Pancreas (tissue), 10 donors: Measurements from ENCODE around the gene PRELID3B. TPM values are rescaled to one million over a fixed set of nuclear protein-coding genes. Genes with fewer than 3 reads are reported as not detected.
A peak's percentile ranks its signal among the peaks of the same experiment; 100 is the strongest.

Source experiments
- ATAC-seq, 4 donors: fragments of 200-7000 bp; cut with Tn5 transposase; one replicate each; pipeline versions ENCODE4 v1.8.0 to v1.9.1; 2020; ENCODE audit warnings: mild to moderate bottlenecking in 4 of 4, moderate library complexity in 4 of 4
- DNase-seq, 6 donors: peaks; one replicate each; pipeline ENCODE4 v3.0.0-alpha.2; 2020
- FAIRE-seq: peaks from 2 replicates; lab custom pipeline; 2012; peaks lifted over from hg19 to GRCh38; lab: Jason Lieb, UNC
- H3K27ac ChIP-seq, 4 donors: fragments of 200-600 bp; sonication (generic); 1 replicate in 3 of 4; 2 replicates in 1 of 4; pipeline versions ENCODE4 v1.5.0 to v1.8.0; 2020
- H3K27me3 ChIP-seq, 4 donors: fragments of 200-600 bp; one replicate each; pipeline ENCODE4 v1.8.0; 2021
- H3K36me3 ChIP-seq, 3 donors: fragments of 200-600 bp; sonication (generic) in 1 of 3; one replicate each; pipeline versions ENCODE4 v1.5.0 to v1.8.0; 2020 to 2021
- H3K4me1 ChIP-seq, 3 donors: fragments of 200-600 bp; one replicate each; pipeline ENCODE4 v1.8.0; 2021
- H3K4me3 ChIP-seq, 4 donors: fragments of 200-600 bp; sonication (generic) in 2 of 4; one replicate each; pipeline versions ENCODE4 v1.5.0 to v1.8.0; 2020 to 2021
- H3K9me3 ChIP-seq, 4 donors: fragments of 200-600 bp; one replicate each; pipeline ENCODE4 v1.8.0; 2021
- WGBS, 2 donors: extraction: QIAGEN DNeasy Blood & Tissue Kit; methylation state at CpG; one replicate each; pipeline ENCODE4 v1.1.7; 2013; 5-methylcytosine and 5-hydroxymethylcytosine counted together
- intact Hi-C, 3 donors: fragments of 100-400 bp; cut with DNase I; formaldehyde crosslinking; loops; one replicate each; pipeline versions ENCODE4 v1.11.1 to v1.14.2; 2022
- polyA plus RNA-seq, 2 donors: library from polyadenylated mRNA; stranded (reverse); fragments of 200-250 nt; gene quantifications; one replicate each; pipeline ENCODE4 v1.2.3, GENCODE V29; 2013
- total RNA-seq, 6 donors: library from RNA; stranded (reverse); fragmentation: NEBNext Ultra II Directional in 4 of 6; extraction: Animal tissue kit (Norgen Biotek cat#: 25700) in 4 of 6; gene quantifications; one replicate each; pipeline versions ENCODE4 v1.2.1 to v1.2.4, GENCODE V29; 2021 to 2023
- TF ChIP-seq, protein P1 (sequence below), 4 donors: fragments of 200-600 bp; sonication (generic) in 3 of 4; IDR thresholded peaks; one replicate each; pipeline versions ENCODE4 v1.5.0 to v1.8.0; 2021; ENCODE audit warnings: antibody characterized with exemption in 4 of 4
- donor health status: healthy with polysubstance abuse.
- donor health status: DM: no; HTN: no; CAD: no; lungs with moderate emphysema.
- donor health status: DM: no; HTN: no; CAD: no.
- donor health status: control.
- donor health status: control.
- donor health status: Bipolar disorder and iron deficiency.
- donor health status: DM: yes; HTN: yes; CAD: no.
- donor health status: DM: no; HTN: no; CAD: no.
- donor health status: DM: no; HTN: no; CAD: no.
- donor health status: DM: yes; HTN: yes; CAD: no.

PRELID3B gene
- total and polyA plus RNA-seq, 8 donors, result 8.4 to 24.9 (median 18.9) TPM

DNA sequence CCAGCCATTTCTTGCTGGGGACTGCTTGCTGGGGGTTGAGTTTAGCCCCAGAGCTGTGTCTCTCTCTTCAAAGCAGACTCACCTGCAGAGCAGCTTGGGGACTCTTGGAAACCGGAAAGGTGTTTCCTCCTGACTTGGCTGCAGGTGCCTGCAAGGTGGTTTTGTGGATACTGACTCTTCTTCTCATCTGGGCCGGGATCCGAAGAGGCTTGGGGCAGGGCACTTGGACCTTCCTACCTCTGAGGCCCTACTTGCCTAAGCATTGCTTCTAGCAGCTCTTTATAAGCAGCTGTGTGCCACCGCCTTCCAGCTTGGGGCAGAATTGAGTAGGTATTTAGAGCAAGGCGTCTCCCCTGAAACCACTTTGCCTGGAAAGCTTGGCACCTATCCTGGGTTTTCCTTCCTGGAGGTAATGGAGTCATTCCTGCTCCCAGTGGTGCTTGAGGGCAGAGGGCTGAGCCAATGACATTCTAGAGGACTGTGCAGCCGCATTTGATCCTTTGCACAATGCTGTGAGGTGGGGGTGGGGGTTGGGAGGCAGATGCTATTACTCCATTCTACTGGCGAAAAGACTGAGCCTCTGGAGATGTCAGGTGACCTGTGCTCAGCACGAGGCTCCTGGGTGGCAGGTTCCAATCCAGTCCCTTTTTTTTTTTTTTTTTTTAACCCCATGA is 32.1 kb downstream of the PRELID3B start:
- DNase-seq (peak in 2 of 6 donors; percentile 6 to 8), FAIRE-seq (no peak), ATAC-seq (no peak)
- Histone ChIP-seq H3K9me3 (no peaks in the 10 kb centered on the region), H3K27ac (peak overlapping the region in 1 of 4 donors; percentile 27), H3K27me3 (no peaks in the 10 kb centered on the region), H3K36me3 (no peaks in the 10 kb centered on the region), H3K4me1 (peaks cover 5 to 8% (median 8%) of the 10 kb centered on the region in 3 donors), H3K4me3 (no peak overlapping the region)
- intact Hi-C loops, result no loop called here
- 73 to 76% methylated on average over 8 of the region's 8 CpGs for WGBS, 2 donors
- TF ChIP-seq, protein P1, sequence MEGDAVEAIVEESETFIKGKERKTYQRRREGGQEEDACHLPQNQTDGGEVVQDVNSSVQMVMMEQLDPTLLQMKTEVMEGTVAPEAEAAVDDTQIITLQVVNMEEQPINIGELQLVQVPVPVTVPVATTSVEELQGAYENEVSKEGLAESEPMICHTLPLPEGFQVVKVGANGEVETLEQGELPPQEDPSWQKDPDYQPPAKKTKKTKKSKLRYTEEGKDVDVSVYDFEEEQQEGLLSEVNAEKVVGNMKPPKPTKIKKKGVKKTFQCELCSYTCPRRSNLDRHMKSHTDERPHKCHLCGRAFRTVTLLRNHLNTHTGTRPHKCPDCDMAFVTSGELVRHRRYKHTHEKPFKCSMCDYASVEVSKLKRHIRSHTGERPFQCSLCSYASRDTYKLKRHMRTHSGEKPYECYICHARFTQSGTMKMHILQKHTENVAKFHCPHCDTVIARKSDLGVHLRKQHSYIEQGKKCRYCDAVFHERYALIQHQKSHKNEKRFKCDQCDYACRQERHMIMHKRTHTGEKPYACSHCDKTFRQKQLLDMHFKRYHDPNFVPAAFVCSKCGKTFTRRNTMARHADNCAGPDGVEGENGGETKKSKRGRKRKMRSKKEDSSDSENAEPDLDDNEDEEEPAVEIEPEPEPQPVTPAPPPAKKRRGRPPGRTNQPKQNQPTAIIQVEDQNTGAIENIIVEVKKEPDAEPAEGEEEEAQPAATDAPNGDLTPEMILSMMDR (IDR thresholded peaks at IDR 0.05), result no peak

DNA sequence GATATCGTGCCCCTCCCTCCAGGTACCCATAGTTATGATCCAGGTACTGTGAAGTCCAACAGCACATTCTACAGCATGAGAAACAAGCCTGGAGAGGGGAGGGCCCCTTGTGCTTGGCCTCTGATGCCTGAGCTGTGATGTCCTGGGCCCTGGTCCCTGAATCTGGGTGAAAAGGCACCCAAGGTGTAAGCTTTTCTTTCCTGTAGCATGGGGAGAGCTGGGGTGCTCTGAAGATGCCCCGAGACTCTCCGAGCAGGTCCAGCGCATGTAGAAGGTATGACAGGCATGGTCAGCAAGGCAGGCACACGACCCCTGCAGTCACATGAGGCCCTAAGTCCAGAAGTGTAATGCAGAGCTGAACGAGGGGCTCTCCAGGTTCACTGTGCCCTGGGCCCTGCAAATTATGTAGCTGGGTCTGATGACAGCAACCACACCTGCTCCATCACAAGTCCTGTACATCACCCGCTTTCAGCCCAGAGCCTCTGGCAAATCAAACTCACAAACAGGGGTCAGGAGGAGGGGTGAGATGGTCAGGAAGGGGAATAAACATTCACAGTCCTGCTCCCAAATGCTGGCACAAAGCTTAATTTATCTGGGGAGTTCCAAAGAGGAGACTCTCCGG is 33.8 kb downstream of the PRELID3B start:
- TF ChIP-seq, protein P1 (IDR thresholded peaks at IDR 0.05), result no peak
- peak in 3 of 6 donors; percentile 4 to 26 (median 4) for DNase-seq
- FAIRE-seq, result no peak
- WGBS, 2 donors, result 84 to 90% methylated on average over 8 of the region's 8 CpGs
- no peak for ATAC-seq
- intact Hi-C loops, result no loop called here
- Histone ChIP-seq H3K4me1 (peaks cover 5 to 12% (median 11%) of the 10 kb centered on the region in 3 donors), H3K4me3 (no peak overlapping the region), H3K36me3 (no peaks in the 10 kb centered on the region), H3K27me3 (no peaks in the 10 kb centered on the region), H3K9me3 (no peaks in the 10 kb centered on the region), H3K27ac (no peak overlapping the region)

DNA sequence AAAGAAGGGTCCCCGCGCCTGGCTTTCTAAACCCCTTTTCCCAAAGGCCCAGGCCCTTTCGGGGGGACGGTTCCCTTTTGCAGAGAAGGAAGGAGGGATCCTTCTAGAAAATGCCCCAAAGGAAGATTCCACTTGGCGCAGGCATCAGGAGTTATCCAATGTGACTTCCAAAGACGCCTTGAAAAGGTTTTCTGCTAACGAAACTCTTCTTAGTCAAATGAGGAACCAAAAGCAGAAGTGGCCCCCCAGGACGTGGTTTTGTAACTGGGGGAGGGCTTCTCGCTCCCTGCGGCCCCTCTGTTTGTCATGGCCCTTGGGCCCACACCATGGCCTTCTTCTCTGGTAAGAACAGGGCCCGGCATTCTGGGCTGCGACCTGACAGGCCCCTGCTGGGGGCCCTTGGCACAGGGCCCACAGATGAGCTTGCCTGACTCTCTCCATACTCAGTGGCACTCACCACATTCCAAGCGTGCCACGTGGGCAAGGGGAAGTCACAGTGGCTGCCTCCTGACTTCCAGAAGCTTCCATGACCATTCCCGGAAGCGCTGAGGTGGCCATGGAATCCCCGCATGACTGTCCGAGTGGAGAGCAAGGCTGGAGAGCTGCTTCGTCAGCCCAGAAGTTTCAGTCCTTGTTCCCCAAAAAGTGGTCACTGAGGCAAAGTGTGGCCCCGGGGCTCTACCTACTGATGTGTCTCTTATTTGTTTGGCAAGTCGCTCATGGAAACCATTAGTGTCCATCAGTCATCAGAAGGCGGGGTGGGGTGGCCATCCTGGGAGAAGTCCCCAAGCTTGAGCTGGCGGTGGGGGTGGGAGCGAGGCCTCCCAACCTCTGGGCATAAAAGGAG is 34.7 kb downstream of the PRELID3B start:
- H3K27me3 ChIP-seq, result no peaks in the 10 kb centered on the region
- ATAC-seq (peak in 2 of 4 donors; percentile 5), FAIRE-seq (no peak), DNase-seq (peak in 3 of 6 donors; percentile 33 to 62 (median 56))
- no peaks in the 10 kb centered on the region for H3K36me3 ChIP-seq
- intact Hi-C loops, result no loop called here
- H3K4me3 ChIP-seq, result peak overlapping the region in 3 of 4 donors; percentile 77 to 92 (median 84)
- TF ChIP-seq, protein P1 (IDR thresholded peaks at IDR 0.05), result no peak
- WGBS, 2 donors, result 89 to 91% methylated on average over 24 of the region's 24 CpGs
- H3K4me1 ChIP-seq, result peaks cover 5 to 12% (median 11%) of the 10 kb centered on the region in 3 donors
- H3K9me3 ChIP-seq, result no peaks in the 10 kb centered on the region
- peak overlapping the region in 3 of 4 donors; percentile 31 to 84 (median 74) for H3K27ac ChIP-seq

DNA sequence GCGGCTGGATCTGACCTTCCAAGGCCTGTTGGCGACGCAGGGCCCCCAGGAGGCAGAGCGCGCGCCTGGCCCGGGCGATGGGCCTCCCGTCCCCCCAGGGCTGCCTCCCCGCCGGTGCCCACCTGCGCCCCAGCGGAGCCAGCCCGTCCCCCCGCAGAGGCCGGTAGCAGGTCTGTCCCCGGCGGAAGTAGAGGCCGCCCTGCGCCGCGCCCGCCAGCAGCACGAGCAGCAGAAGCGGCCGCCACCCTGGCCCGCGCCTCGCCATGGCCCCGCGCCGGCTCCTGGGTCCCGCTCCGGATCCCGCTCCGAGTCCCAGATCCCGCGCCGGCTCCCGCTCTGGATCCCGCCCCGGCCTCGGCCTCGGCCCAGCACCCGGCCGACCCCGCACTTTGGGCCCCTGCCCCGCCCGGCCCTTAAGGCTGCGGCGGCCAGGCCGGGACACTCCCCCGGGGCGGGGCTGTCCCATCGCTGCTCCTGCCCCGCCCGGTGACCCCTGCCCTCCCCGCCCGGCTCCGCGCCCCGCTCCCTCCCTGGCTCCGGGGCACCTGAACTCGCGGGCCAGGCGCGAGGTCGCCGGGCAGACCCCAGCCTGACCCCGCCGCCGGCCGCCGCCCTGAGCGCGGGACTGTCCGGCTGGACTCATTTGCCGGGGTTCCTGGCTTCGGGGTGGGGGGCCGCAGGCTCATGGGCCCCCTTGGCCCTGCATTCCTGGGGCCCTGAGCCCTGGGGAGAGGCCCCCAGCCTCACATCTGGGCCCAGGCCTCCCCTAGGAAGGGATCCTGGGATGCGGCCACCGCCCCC is 35.5 kb downstream of the PRELID3B start, which contains the start of gene CTSZ:
Gene CTSZ (minus strand): TSS at position 391 of the 801 bp plus-strand sequence. CDS start 126 bp downstream, at position 265.
- ATAC-seq (peak; percentile 73 to 89 (median 84)), DNase-seq (peak; percentile 41 to 84 (median 64)), FAIRE-seq (no peak)
- no peaks in the 10 kb centered on the region for H3K36me3 ChIP-seq
- H3K4me3 ChIP-seq, result peak within 1 kb of the TSS; percentile 77 to 92 (median 84)
- H3K27ac ChIP-seq, result peak within 1 kb of the TSS; percentile 31 to 84 (median 53)
- no peaks in the 10 kb centered on the region for H3K9me3 ChIP-seq
- no peaks in the 10 kb centered on the region for H3K27me3 ChIP-seq
- peaks cover 5 to 12% (median 11%) of the 10 kb centered on the region in 3 donors for H3K4me1 ChIP-seq
- WGBS, 2 donors, result 5 to 7% methylated on average over 61 to 82 of the region's 82 CpGs
- intact Hi-C loops, result no loop called here
- TF ChIP-seq, protein P1 (IDR thresholded peaks at IDR 0.05), result no peak
